HS-5 (cell line): ENCODE data around the gene HMX3.
"Not testable (repeated sequence)": the region's sequence is repeated elsewhere in the genome, so short reads cannot be mapped to it uniquely, and the experiment has no call there.

Source experiments
- DNase-seq: peaks from one replicate; pipeline ENCODE4 v3.0.0-alpha.2; 2012; ENCODE audit warnings: low read depth

Gene HMX3

DNA sequence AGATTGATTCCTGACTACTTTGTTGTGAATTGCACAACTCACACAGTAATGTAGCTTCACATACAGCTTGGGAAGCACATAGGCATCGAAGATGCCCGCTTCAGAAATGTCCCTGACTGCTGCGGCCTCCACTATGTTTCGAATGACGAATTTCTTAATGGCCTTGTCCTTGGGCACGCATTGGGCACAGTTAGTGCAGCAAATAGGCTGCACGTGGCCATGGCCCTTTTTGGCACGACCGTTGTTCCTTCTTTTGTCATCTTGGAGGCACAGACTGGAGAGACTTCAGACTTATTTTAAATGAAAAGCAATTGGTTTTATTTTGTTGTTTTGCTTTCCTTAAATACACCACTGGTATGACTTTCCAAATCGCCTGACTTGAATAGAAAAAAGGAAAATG, 35.8 kb downstream of the HMX3 start:
- not testable (repeated sequence) for DNase-seq

DNA sequence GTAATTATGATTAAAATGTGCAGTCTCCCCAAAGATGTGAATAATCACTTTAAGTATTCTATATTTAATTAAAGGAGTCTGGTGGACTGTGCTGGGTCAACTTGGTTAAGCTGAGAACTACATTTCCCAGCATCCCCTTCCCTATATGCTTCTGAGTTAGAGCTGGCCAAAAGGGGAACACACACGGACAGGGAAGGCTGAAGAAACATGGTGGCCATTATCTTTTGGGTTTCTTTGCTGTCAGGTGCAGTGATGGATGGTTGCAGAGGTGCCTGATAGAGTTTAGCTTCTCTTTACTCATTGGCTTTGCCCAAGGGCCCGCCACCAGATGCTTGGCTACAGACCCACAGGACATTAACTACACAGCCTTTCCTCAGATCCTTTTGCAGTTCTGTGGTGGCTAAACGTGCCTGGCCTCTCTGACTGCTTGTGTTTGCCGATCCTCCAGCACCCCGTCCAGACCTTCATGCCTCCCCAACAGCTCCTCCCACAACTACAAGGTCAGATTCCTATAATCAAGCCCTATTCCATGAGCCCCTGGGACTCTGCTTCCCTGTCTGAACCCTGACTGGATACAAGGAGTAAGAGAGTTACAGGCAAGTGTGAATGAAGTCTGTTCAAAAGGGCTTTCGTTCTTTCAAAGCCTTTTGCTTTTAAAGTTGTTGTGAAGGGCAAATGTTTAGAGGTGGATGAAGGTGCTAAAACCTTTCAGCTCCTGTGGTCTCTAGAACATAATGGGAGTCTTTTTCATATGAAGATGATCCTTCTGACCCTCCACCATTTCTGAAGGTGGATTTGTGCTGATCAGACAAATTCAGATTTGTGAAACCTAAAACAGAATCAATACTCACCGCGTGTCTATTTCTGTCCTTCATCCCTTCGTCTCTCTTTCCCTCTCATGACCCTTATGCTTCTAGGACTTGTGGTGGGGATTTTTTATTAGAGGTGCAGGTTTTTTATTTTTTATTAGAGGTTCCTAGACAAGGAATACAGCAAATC, 39.9 kb downstream of the HMX3 start:
- no peak for DNase-seq

DNA sequence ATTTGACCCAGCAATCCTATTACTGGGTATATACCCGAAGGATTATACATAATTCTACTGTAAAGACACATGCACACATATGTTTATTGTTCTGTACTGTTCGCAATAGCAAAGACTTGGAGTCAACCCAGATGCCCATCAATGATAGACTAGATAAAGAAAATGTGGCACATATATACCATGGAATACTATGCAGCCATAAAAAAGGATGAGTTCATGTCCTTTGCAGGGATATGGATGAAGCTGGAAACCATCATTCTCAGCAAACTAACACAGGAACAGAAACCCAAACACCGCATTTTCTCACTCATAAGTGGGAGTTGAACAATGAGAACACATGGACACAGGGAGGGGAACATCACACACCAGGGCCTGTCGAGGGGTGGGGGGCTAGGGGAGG, 42.6 kb downstream of the HMX3 start:
- DNase-seq = not testable (repeated sequence)

DNA sequence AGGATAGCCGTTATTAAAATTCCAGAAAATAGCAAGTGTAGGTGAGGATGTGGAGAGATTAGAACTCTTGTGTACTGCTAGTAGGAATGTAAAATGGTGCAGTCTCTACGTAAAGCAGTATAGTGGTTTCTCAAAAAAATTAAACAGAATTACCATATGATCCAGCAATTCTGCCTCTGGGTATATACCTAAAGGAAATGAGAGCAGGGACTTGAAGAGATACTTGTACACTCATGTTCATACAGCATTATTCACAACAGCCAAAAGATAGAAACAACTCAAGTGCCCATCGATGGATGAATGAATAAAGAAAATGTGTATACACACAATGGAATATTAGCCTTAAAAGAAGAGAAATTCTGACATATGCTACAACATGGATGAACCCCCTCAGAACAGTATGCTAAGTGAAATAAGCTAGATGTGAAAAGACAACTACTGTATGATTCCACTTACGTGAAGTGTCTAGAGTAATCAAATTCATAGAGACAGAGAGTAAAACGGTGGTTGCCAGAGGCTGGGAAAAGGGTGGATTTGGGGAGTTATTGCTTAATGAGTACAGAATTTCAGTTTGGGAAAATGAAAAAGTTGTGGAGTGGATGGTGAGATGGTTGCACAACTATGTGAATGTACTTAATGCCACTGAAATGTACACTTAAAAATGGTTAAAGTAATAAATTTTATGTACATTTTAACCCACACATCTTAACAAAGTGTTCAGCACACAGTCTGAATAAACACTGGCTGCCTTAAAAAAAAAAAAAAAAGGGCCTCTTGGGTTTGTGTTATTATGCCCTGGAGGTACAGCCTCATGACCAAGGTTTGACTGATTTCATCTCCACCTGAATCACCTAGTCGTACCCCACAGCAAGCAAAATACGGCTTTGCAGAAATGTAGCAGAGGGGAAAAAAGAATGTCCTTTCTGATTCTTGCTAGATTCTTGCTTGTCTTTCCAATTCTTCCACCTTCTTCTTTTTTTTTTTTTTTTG, 44.6 kb downstream of the HMX3 start:
- DNase-seq = no peak

GRCh38 chr10:123183724-123184123, 48.0 kb downstream of the HMX3 start:
- no peak for DNase-seq

- DNase-seq = no peak
Measured at GRCh38 chr10:123187781-123188180, 52.0 kb downstream of the HMX3 start.
